Upper lobe of right lung (tissue), 1 donor: ENCODE results near the gene TTBK1. TPM values are rescaled to one million over a fixed set of nuclear protein-coding genes. Genes with fewer than 3 reads are reported as not detected.

ENCODE experiments used
- ATAC-seq: fragments of 200-7000 bp; cut with Tn5 transposase; one replicate; pipeline ENCODE4 v1.9.1; 2020; ENCODE audit warnings: mild to moderate bottlenecking, moderate library complexity
- DNase-seq: peaks from one replicate; pipeline ENCODE4 v3.0.0-alpha.2; 2020
- H3K27ac ChIP-seq: fragments of 200-600 bp; one replicate; pipeline ENCODE4 v1.8.0; 2022
- H3K27me3 ChIP-seq: fragments of 200-600 bp; one replicate; pipeline ENCODE4 v1.8.0; 2022; ENCODE audit warnings: mild to moderate bottlenecking
- H3K36me3 ChIP-seq: fragments of 200-600 bp; one replicate; pipeline ENCODE4 v1.8.0; 2022
- H3K4me1 ChIP-seq: fragments of 200-600 bp; one replicate; pipeline ENCODE4 v1.8.0; 2022
- H3K4me3 ChIP-seq: fragments of 200-600 bp; one replicate; pipeline ENCODE4 v1.8.0; 2022; ENCODE audit warnings: mild to moderate bottlenecking
- H3K9me3 ChIP-seq: fragments of 200-600 bp; one replicate; pipeline ENCODE4 v1.8.0; 2022
- intact Hi-C: fragments of 100-400 bp; cut with DNase I; formaldehyde crosslinking; loops from one replicate; pipeline ENCODE4 v1.11.0; 2022
- total RNA-seq: library from RNA; stranded (reverse); fragmentation: NEBNext Ultra II Directional; extraction: Animal tissue kit (Norgen Biotek cat#: 25700); gene quantifications from one replicate; pipeline ENCODE4 v1.2.1, GENCODE V29; 2021
- TF ChIP-seq, protein P1 (sequence below): fragments of 200-600 bp; IDR thresholded peaks from one replicate; pipeline ENCODE4 v1.8.0; 2022; ENCODE audit warnings: antibody characterized with exemption
- donor health status: DM: no; HTN: yes; CAD: no; lungs with severe emphysema.

Gene TTBK1
- total RNA-seq, 1 donor from 2014 or later = 0.17 TPM

GRCh38 chr6:43294536-43294935 is 51.3 kb downstream of the TTBK1 start:
- peaks cover 6% of the 10 kb centered on the region for H3K27me3 ChIP-seq
- intact Hi-C loops = no loop called here
- no peaks in the 10 kb centered on the region for H3K36me3 ChIP-seq
- no peaks in the 10 kb centered on the region for H3K9me3 ChIP-seq
- no peak overlapping the region for H3K27ac ChIP-seq
- no peaks in the 10 kb centered on the region for H3K4me1 ChIP-seq
- TF ChIP-seq, protein P1, sequence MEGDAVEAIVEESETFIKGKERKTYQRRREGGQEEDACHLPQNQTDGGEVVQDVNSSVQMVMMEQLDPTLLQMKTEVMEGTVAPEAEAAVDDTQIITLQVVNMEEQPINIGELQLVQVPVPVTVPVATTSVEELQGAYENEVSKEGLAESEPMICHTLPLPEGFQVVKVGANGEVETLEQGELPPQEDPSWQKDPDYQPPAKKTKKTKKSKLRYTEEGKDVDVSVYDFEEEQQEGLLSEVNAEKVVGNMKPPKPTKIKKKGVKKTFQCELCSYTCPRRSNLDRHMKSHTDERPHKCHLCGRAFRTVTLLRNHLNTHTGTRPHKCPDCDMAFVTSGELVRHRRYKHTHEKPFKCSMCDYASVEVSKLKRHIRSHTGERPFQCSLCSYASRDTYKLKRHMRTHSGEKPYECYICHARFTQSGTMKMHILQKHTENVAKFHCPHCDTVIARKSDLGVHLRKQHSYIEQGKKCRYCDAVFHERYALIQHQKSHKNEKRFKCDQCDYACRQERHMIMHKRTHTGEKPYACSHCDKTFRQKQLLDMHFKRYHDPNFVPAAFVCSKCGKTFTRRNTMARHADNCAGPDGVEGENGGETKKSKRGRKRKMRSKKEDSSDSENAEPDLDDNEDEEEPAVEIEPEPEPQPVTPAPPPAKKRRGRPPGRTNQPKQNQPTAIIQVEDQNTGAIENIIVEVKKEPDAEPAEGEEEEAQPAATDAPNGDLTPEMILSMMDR = no peak
- ATAC-seq (no peak), DNase-seq (no peak)
- no peak overlapping the region for H3K4me3 ChIP-seq

DNA sequence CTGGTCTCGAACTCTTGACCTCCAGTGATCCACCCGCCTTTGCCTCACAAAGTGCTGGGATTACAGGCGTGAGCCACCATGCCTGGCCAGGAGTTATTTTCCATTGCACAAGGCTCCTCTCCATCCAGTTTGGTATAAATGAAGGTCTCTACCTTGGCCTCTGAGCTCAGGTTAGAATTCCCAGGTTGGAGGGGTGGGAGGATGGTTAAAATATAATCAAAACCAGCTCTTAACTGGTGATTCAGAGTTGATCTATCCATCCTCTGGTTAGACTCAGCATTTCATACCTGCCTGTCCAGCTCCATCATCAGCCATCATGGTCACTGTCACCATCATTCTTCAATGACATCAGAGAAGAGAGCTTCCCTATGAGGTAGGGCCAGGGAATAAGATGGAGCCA is 52.2 kb downstream of the TTBK1 start:
- Histone ChIP-seq H3K4me1 (no peaks in the 10 kb centered on the region), H3K36me3 (no peaks in the 10 kb centered on the region), H3K27ac (no peak overlapping the region), H3K27me3 (peaks cover 10% of the 10 kb centered on the region), H3K9me3 (no peaks in the 10 kb centered on the region), H3K4me3 (no peak overlapping the region)
- TF ChIP-seq, protein P1 = no peak
- ATAC-seq (no peak), DNase-seq (no peak)
- intact Hi-C loops = no loop called here

- ATAC-seq (no peak), DNase-seq (no peak)
- TF ChIP-seq, protein P1 = no peak
- Histone ChIP-seq H3K27ac (no peak overlapping the region), H3K9me3 (no peaks in the 10 kb centered on the region), H3K27me3 (peaks cover 11% of the 10 kb centered on the region), H3K4me3 (no peak overlapping the region), H3K4me1 (no peaks in the 10 kb centered on the region), H3K36me3 (no peaks in the 10 kb centered on the region)
- intact Hi-C loops = no loop called here
Observed at GRCh38 chr6:43296780-43297497, 53.7 kb downstream of the TTBK1 start.

DNA sequence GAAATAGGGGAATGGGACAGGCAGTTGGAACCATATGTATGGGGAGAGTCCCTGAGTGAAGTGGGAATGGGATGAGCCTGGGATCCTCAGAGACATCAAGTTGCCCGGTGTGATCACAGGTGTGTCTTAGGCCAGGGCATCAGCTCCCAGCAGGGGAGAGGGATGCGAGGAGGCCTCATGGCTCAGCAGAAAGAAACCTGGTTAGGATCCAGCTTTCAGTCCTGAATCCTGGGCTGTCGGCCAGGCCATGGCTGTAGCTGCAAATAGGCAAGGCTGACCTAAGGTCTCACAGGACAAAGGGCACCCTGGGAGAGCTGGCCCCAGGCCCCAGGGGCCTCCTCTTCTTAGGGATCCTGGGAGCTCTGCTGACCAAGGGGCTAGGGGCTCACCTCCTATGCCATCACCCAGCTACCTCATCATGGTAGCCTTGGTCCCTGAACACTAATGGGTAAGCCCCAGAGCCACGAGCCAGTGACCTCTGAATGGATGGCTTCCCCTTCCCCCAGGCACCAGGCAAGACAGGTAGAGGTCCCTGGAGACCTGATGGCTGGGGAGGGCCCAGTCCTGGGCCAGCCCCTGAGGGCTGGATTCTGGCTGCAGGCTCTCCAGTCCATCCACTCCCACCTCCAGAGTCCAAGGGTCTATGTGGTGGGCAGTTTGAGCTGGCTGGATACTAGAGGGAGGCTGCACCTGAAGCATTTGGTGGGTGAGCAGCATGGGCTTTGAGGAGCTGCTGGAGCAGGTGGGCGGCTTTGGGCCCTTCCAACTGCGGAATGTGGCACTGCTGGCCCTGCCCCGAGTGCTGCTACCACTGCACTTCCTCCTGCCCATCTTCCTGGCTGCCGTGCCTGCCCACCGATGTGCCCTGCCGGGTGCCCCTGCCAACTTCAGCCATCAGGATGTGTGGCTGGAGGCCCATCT is 54.6 kb downstream of the TTBK1 start, which contains the start of gene SLC22A7:
SLC22A7 (plus strand) TSS at position 617 of the 921 bp plus-strand sequence; CDS start at position 716, 99 bp downstream.
- TF ChIP-seq, protein P1 = no peak
- peaks cover 11% of the 10 kb centered on the region for H3K27me3 ChIP-seq
- H3K4me3 ChIP-seq = no peak within 1 kb of the TSS
- no peak within 1 kb of the TSS for H3K27ac ChIP-seq
- no peaks in the 10 kb centered on the region for H3K36me3 ChIP-seq
- intact Hi-C loops = no loop called here
- ATAC-seq = no peak
- DNase-seq = no peak
- H3K4me1 ChIP-seq = no peaks in the 10 kb centered on the region
- no peaks in the 10 kb centered on the region for H3K9me3 ChIP-seq

- Histone ChIP-seq H3K4me1 (no peaks in the 10 kb centered on the region), H3K27me3 (peaks cover 11% of the 10 kb centered on the region), H3K27ac (no peak overlapping the region), H3K4me3 (no peak overlapping the region), H3K9me3 (no peaks in the 10 kb centered on the region), H3K36me3 (no peaks in the 10 kb centered on the region)
- intact Hi-C loops = no loop called here
- ATAC-seq (no peak), DNase-seq (no peak)
- TF ChIP-seq, protein P1 = no peak
Observed at GRCh38 chr6:43298565-43299337, 55.5 kb downstream of the TTBK1 start.
